Kidney epithelial cell (primary cell): ENCODE data around the gene PTGER1. TPM values are rescaled to one million over a fixed set of nuclear protein-coding genes. Genes with fewer than 3 reads are reported as not detected.

Experiments used
- DNase-seq: peaks from one replicate; pipeline ENCODE4 v3.0.0-alpha.2; 2010; ENCODE audit warnings: low read depth
- H3K27me3 ChIP-seq: 2 replicates; pipeline ENCODE4 v1.6.0; 2011; ENCODE audit warnings: low read length; ENCODE audit not compliant: control insufficient read depth, insufficient read depth
- H3K36me3 ChIP-seq: 2 replicates; pipeline ENCODE4 v1.5.1; 2011; ENCODE audit warnings: low read length; ENCODE audit not compliant: control insufficient read depth, insufficient read depth
- H3K4me3 ChIP-seq: 2 replicates; pipeline ENCODE4 v1.5.1; 2011; ENCODE audit warnings: low read depth, mild to moderate bottlenecking, control low read depth, low read length
- CTCF ChIP-seq: IDR thresholded peaks from 2 replicates; pipeline ENCODE4 v1.5.1; 2011; ENCODE audit warnings: mild to moderate bottlenecking, moderate library complexity, low read length, control low read depth, inconsistent platforms; ENCODE audit not compliant: insufficient read depth, poor library complexity, severe bottlenecking
- total RNA-seq: library from RNA; depleted of rRNA; stranded (reverse); fragments of >200 nt; gene quantifications from 2 replicates; pipeline ENCODE4 v1.2.3, GENCODE V29; 2015

PTGER1 gene, protein sequence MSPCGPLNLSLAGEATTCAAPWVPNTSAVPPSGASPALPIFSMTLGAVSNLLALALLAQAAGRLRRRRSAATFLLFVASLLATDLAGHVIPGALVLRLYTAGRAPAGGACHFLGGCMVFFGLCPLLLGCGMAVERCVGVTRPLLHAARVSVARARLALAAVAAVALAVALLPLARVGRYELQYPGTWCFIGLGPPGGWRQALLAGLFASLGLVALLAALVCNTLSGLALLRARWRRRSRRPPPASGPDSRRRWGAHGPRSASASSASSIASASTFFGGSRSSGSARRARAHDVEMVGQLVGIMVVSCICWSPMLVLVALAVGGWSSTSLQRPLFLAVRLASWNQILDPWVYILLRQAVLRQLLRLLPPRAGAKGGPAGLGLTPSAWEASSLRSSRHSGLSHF
- 5.5 and 6.9 TPM in 2 replicates for total RNA-seq

- DNase-seq = no peak
- H3K4me3 ChIP-seq = no peak within 1 kb of the TSS
These were observed at the start of gene PTGER1 for GRCh38 chr19:14475251-14476073. Gene PTGER1 (minus strand): TSS chr19:14475354. CDS start chr19:14474320, 1,034 bp downstream.

GRCh38 chr19:14520543-14520942 is 45.4 kb upstream of the PTGER1 start:
- no peak for TF ChIP-seq CTCF
- DNase-seq = no peak

More at GRCh38 chr19:14475251-14476073, at the start of gene PTGER1:
- peaks cover 14% of the 10 kb centered on the region for H3K27me3 ChIP-seq
- H3K36me3 ChIP-seq = peaks cover 4% of the 10 kb centered on the region
- peak; percentile 52 for TF ChIP-seq CTCF

DNA sequence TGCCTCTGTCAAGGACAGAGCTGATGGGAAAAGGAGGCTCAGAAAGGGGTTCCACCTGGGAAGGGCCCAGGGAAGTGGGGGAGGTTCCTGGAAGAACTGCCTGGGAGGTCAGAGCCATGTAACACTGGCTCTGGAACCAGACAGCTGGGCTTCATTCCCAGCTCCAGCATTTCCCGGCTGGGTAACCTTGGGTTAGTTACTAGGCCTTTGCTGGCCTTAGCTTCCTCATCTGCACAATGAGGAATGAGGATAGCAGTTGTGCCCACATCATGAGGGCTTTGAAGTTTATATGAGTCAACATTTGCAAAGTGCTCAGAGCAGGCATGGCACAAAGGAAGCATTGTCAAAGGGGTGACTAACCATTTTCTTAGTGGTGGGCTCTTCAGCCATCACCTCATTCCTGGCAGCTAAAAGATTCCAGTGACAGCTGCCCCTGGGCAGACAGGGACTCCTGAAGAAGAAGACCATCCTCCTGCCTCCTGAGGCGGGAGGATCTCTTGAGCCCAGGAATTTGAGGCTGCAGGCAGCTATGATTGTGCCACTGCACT is 44.8 kb upstream of the PTGER1 start:
- Histone ChIP-seq H3K36me3 (no peaks in the 10 kb centered on the region), H3K4me3 (no peak overlapping the region), H3K27me3 (no peaks in the 10 kb centered on the region)
- peak; percentile 95 for DNase-seq
- TF ChIP-seq CTCF = no peak

More at GRCh38 chr19:14520543-14520942, 45.4 kb upstream of the PTGER1 start:
- H3K36me3 ChIP-seq = no peaks in the 10 kb centered on the region
- no peaks in the 10 kb centered on the region for H3K27me3 ChIP-seq
- no peak overlapping the region for H3K4me3 ChIP-seq

DNA sequence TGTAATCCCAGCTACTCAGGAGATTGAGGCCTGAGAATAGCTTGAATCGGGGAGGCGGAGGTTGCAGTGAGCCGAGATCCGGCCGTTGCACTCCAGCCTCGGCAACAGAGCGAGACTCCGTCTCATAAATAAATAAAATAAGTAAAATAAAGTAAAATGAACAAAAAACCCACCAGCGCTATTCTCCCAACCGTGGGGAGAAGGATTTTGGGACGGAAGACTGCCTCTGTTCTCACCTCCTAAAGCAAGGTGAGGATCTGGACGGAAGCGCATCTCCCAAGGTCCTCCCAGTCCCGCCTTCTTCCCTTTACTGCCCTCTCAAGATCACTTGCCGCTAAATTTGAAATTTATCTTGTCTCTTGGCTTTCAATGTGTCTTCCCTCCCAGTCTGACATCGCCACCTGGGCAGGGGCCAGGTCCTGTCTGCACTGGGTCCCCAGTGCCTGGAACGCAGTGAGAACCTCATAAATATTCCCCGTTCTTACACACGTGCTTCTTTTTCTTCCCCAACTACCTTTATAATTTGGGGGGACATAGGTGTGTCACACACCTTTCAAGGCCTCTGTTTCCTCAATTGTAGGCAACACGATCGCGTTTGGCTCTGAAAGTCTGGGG is 44.2 kb upstream of the PTGER1 start:
- no peak for DNase-seq
- TF ChIP-seq CTCF = no peak
- H3K36me3 ChIP-seq = no peaks in the 10 kb centered on the region
- no peaks in the 10 kb centered on the region for H3K27me3 ChIP-seq
- no peak overlapping the region for H3K4me3 ChIP-seq

DNA sequence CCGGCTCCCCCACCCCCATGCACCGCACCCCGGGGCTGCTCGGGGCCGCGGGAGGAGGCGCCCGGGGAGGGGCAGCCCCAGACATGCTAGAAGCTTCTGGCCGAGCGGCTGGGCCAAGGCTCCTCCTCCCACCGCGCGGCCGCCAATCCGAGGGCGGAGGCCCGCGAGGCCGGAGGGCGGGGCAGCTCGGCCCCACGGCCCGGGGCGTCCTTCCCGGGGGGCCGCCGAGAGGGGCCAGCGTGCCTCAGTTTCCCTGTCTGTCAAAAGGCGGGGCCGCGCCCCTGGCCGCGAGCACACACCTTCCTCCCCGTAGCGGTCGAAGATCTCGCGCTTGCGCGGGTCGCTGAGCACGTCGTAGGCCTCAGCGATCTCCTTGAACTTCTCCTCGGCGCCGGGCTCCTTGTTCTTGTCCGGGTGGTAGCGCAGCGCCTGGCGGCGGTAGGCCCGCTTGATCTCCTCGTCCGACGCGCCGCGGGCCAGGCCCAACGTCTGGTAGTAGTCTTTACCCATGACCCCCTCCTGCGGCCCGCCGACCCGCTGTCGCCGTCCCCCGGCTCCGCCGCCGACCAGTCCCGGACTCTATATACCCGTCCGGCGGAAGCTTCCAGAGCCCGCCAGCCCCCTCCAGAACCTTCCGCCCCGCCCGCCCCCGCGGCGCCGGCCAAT is 42.8 kb upstream of the PTGER1 start, which contains the start of gene DNAJB1:
Gene DNAJB1 (minus strand): TSS at position 558 of the 666 bp plus-strand sequence. CDS start 48 bp downstream, at position 510.
- Histone ChIP-seq H3K27me3 (no peaks in the 10 kb centered on the region), H3K36me3 (no peaks in the 10 kb centered on the region), H3K4me3 (peak within 1 kb of the TSS; percentile 98)
- no peak for TF ChIP-seq CTCF
- no peak for DNase-seq
